Progenitor cell of endocrine pancreas (in vitro differentiated cells): ENCODE results near the gene ASXL1. TPM values are rescaled to one million over a fixed set of nuclear protein-coding genes. Genes with fewer than 3 reads are reported as not detected.
"Not testable (repeated sequence)": the region's sequence is repeated elsewhere in the genome, so short reads cannot be mapped to it uniquely, and the experiment has no call there.

Experiments used
- DNase-seq: peaks from one replicate; pipeline ENCODE4 v3.0.0; 2021; ENCODE audit warnings: low spot score; ENCODE audit not compliant: unreplicated experiment
- H3K27ac Mint-ChIP-seq: 2 replicates; pipeline ENCODE4 v1.8.0; 2021; ENCODE audit warnings: mild to moderate bottlenecking, moderate library complexity, mixed read lengths
- H3K27me3 Mint-ChIP-seq: 2 replicates; pipeline ENCODE4 v1.8.0; 2021; ENCODE audit warnings: mixed read lengths
- H3K36me3 Mint-ChIP-seq: 2 replicates; pipeline ENCODE4 v1.8.0; 2022; ENCODE audit warnings: mixed read lengths; ENCODE audit not compliant: insufficient read depth
- H3K4me1 Mint-ChIP-seq: 2 replicates; pipeline ENCODE4 v1.8.0; 2021; ENCODE audit warnings: low read depth, mixed read lengths
- H3K4me3 Mint-ChIP-seq: 2 replicates; pipeline ENCODE4 v1.8.0; 2021; ENCODE audit warnings: low read depth, mild to moderate bottlenecking, moderate library complexity, mixed read lengths
- H3K9me3 Mint-ChIP-seq: 2 replicates; pipeline ENCODE4 v1.8.0; 2021; ENCODE audit warnings: low read depth, mixed read lengths
- total RNA-seq: library from RNA; stranded (reverse); gene quantifications from 2 replicates; pipeline ENCODE4 v1.2.1, GENCODE V29; 2021
- TF ChIP-seq, protein P1 (sequence below): fragments of 200-600 bp; sonication (generic); IDR thresholded peaks from one replicate; pipeline ENCODE4 v1.5.0; 2021; ENCODE audit warnings: antibody characterized with exemption, mild to moderate bottlenecking; ENCODE audit not compliant: unreplicated experiment

Gene ASXL1
- total RNA-seq, 1 donor from 2014 or later, result 201 TPM

DNA sequence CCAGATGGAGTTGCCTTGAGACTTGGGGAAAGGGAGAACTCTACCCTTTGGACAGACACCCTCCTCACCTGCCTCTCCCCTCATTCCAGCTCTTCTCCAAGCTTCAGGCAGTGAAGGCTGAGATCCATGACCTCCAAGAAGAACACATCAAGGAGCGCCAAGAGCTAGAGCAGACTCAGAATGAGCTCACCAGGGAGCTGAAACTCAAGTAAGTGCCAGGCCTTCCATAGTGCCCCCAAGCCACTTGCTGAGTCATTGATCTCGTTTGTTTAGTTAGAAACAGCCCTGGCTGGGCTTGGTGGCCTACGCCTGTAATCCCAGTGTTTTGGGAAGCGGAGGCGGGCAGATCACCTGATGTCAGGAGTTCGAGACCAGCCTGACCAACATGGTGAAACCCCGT, 41.5 kb upstream of the ASXL1 start:
- H3K36me3 Mint-ChIP-seq, result peaks cover 36% of the 10 kb centered on the region
- TF ChIP-seq, protein P1, sequence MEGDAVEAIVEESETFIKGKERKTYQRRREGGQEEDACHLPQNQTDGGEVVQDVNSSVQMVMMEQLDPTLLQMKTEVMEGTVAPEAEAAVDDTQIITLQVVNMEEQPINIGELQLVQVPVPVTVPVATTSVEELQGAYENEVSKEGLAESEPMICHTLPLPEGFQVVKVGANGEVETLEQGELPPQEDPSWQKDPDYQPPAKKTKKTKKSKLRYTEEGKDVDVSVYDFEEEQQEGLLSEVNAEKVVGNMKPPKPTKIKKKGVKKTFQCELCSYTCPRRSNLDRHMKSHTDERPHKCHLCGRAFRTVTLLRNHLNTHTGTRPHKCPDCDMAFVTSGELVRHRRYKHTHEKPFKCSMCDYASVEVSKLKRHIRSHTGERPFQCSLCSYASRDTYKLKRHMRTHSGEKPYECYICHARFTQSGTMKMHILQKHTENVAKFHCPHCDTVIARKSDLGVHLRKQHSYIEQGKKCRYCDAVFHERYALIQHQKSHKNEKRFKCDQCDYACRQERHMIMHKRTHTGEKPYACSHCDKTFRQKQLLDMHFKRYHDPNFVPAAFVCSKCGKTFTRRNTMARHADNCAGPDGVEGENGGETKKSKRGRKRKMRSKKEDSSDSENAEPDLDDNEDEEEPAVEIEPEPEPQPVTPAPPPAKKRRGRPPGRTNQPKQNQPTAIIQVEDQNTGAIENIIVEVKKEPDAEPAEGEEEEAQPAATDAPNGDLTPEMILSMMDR, result no peak
- peak overlapping the region; percentile 72 for H3K27ac Mint-ChIP-seq
- H3K4me1 Mint-ChIP-seq, result peaks cover 3% of the 10 kb centered on the region
- no peaks in the 10 kb centered on the region for H3K27me3 Mint-ChIP-seq
- H3K9me3 Mint-ChIP-seq, result no peaks in the 10 kb centered on the region
- H3K4me3 Mint-ChIP-seq, result no peak overlapping the region
- no peak for DNase-seq

GRCh38 chr20:32319100-32319499, 39.0 kb upstream of the ASXL1 start:
- H3K4me3 Mint-ChIP-seq, result no peak overlapping the region
- DNase-seq, result no peak
- peaks cover 3% of the 10 kb centered on the region for H3K4me1 Mint-ChIP-seq
- H3K27ac Mint-ChIP-seq, result no peak overlapping the region
- no peaks in the 10 kb centered on the region for H3K9me3 Mint-ChIP-seq
- TF ChIP-seq, protein P1, result no peak
- no peaks in the 10 kb centered on the region for H3K27me3 Mint-ChIP-seq
- peaks cover 30% of the 10 kb centered on the region for H3K36me3 Mint-ChIP-seq

- Mint-ChIP-seq H3K9me3 (no peaks in the 10 kb centered on the region), H3K4me3 (no peak overlapping the region), H3K4me1 (peaks cover 4% of the 10 kb centered on the region), H3K36me3 (peaks cover 23% of the 10 kb centered on the region), H3K27ac (no peak overlapping the region), H3K27me3 (no peaks in the 10 kb centered on the region)
- TF ChIP-seq, protein P1, result no peak
- no peak for DNase-seq
These were observed 37.8 kb upstream of the ASXL1 start for GRCh38 chr20:32320305-32320704.

DNA sequence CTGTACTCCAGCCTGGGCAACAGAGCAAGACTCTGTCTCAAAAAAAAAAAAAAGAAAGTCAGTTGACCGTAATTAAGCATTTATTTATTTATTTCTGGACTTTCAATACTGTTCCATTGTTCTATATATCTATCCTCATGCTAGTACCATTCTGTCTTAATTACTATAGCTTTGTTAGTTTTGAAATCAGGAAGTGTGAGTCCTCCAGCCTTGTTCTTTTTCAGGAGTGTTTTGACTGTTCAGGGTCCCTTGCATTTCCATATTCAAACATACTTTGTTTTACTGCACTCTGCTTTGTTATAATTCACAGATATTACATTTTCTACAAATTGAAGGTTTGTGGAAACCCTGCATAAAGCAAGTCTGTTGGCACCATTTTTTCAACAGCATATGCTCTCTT, 36.7 kb upstream of the ASXL1 start:
- Mint-ChIP-seq H3K9me3 (no peaks in the 10 kb centered on the region), H3K4me1 (peaks cover 9% of the 10 kb centered on the region), H3K27me3 (no peaks in the 10 kb centered on the region), H3K36me3 (peaks cover 17% of the 10 kb centered on the region), H3K4me3 (no peak overlapping the region), H3K27ac (no peak overlapping the region)
- TF ChIP-seq, protein P1, result no peak
- DNase-seq, result no peak

- Mint-ChIP-seq H3K36me3 (peaks cover 13% of the 10 kb centered on the region), H3K4me1 (peaks cover 18% of the 10 kb centered on the region)
- H3K9me3 Mint-ChIP-seq, H3K27ac Mint-ChIP-seq, H3K27me3 Mint-ChIP-seq, H3K4me3 Mint-ChIP-seq, DNase-seq: not testable (repeated sequence)
These were observed 35.9 kb upstream of the ASXL1 start for GRCh38 chr20:32322260-32322659.

DNA sequence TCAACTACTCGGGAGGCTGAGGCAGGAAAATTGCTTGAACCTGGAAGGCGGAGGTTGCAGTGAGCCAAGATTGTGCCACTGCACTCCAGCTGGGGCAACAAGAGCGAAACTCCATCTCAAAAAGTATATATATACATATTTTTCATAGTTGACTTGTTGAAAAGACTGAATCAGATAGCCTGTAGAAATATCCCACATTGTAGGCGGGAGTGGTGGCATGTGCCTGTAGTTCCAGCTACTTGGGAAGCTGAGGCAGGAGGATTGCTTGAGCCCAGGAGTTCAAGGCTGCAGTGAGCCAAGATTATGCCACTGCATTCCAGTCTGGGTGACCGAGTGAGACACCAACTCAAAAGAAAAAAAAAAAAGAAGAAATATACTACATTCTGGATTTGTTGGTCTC, 34.4 kb upstream of the ASXL1 start:
- not testable (repeated sequence) for DNase-seq, H3K4me3 Mint-ChIP-seq, H3K27ac Mint-ChIP-seq, H3K27me3 Mint-ChIP-seq, H3K9me3 Mint-ChIP-seq
- Mint-ChIP-seq H3K36me3 (peaks cover 12% of the 10 kb centered on the region), H3K4me1 (peaks cover 22% of the 10 kb centered on the region)
